Transverse colon (tissue), 4 donors: ENCODE results near the gene PARM1. TPM values are rescaled to one million over a fixed set of nuclear protein-coding genes. Genes with fewer than 3 reads are reported as not detected.

Experiments
- DNase-seq: peaks from one replicate; pipeline ENCODE4 v3.0.0-alpha.2; 2019
- H3K27ac ChIP-seq, 4 donors: fragments of 200-600 bp; sonication (generic); 2 replicates each; pipeline ENCODE4 v1.5.1; 2016 to 2018; ENCODE audit warnings: inconsistent platforms in 4 of 4
- H3K27me3 ChIP-seq: fragments of 200-600 bp; sonication (generic); 2 replicates; pipeline ENCODE4 v1.5.1; 2017; ENCODE audit warnings: inconsistent platforms
- H3K36me3 ChIP-seq, 4 donors: fragments of 200-600 bp; sonication (generic); 2 replicates each; pipeline ENCODE4 v1.5.1; 2017 to 2019; ENCODE audit warnings: inconsistent platforms in 4 of 4
- H3K4me1 ChIP-seq, 4 donors: fragments of 200-600 bp; sonication (generic); 2 replicates each; pipeline ENCODE4 v1.5.1; 2017 to 2020; ENCODE audit warnings: inconsistent platforms in 4 of 4
- H3K4me3 ChIP-seq, 4 donors: fragments of 200-600 bp; sonication (generic); 1 replicate in 1 of 4; 2 replicates in 3 of 4; pipeline versions ENCODE4 v1.5.1 to v1.6.1; 2017 to 2019; ENCODE audit warnings: inconsistent platforms in 4 of 4
- H3K9me3 ChIP-seq, 2 donors: fragments of 200-600 bp; sonication (generic); 2 replicates each; pipeline ENCODE4 v1.5.1; 2017 to 2019; ENCODE audit warnings: inconsistent platforms in 2 of 2
- EP300 ChIP-seq: sonication (generic); formaldehyde crosslinking; IDR thresholded peaks from one replicate; pipeline ENCODE4 v1.6.1; 2017; ENCODE audit warnings: antibody characterized with exemption, low read depth
- POLR2A ChIP-seq: fragments of 450-650 bp; IDR thresholded peaks from one replicate; pipeline ENCODE4 v1.6.1; 2016; ENCODE audit warnings: antibody characterized with exemption, mild to moderate bottlenecking, moderate library complexity
- POLR2AphosphoS5 ChIP-seq, 3 donors: sonication (generic); formaldehyde crosslinking; IDR thresholded peaks; one replicate each; pipeline ENCODE4 v1.6.1; 2016; ENCODE audit warnings: antibody characterized with exemption in 3 of 3
- WGBS, 2 donors: methylation state at CpG; one replicate each; pipeline ENCODE4 v1.1.5; 2018; ENCODE audit warnings: low coverage in 1 of 2; 5-methylcytosine and 5-hydroxymethylcytosine counted together
- in situ Hi-C, 4 donors: fragments of 200-750 bp; cut with MboI; loops; one replicate each; pipeline versions ENCODE4 v1.15.0 to v1.15.1; 2017; ENCODE audit warnings: low sequenced_read_pairs in 3 of 4, low pct_ligation_motif_present in 1 of 4, low pct_unique_long_range_greater_than_20kb in 1 of 4
- intact Hi-C: fragments of 100-400 bp; cut with DNase I; formaldehyde crosslinking; loops from one replicate; pipeline ENCODE4 v1.15.1; 2023; ENCODE audit warnings: low total_unique reads
- total RNA-seq, 4 donors: library from RNA; depleted of rRNA; stranded (reverse); fragments of >200 nt; gene quantifications; one replicate each; pipeline ENCODE4 v1.1.0, GENCODE V29; 2016
- TF ChIP-seq, protein P1 (sequence below), 5 experiments: fragments of 200-600 bp in 3 of 5; fragments of 450-650 bp in 2 of 5; sonication (generic) in 3 of 5; IDR thresholded peaks; 1 replicate in 2 of 5; 2 replicates in 3 of 5; pipeline ENCODE4 v1.5.1; 2016 to 2017; ENCODE audit warnings: antibody characterized with exemption in 5 of 5, inconsistent platforms in 3 of 5, mild to moderate bottlenecking in 2 of 5, moderate library complexity in 1 of 5

Gene PARM1
- total RNA-seq, 4 donors from 2014 or later, result 61.7 to 183 (median 120) TPM

DNA sequence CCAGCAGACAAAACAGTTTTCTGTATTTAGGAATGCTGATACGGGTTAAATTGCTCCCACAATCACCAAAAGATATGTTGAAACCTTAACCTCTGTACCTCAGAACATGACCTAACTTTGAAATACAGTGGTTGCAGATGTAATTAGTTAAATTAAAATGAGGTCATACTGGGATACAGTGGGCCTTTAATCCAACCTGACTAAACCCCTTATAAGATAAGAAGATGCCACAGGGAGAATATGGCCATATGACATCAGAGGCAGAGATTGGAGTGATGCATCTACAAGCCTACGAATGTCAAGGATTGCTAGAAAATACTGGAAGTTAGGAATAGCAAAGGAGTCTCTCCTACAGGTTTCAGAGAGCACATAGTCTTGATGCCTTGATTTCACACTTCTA is 32.1 kb upstream of the PARM1 start:
- 70 to 86% methylated on average over 2 of the region's 2 CpGs for WGBS, 2 donors
- in situ Hi-C loops, result loop anchor here in 1 of 4 donors (25.0 kb wide), 1 partner anchor 561 kb away; no protein-coding TSS in a partner anchor

DNA sequence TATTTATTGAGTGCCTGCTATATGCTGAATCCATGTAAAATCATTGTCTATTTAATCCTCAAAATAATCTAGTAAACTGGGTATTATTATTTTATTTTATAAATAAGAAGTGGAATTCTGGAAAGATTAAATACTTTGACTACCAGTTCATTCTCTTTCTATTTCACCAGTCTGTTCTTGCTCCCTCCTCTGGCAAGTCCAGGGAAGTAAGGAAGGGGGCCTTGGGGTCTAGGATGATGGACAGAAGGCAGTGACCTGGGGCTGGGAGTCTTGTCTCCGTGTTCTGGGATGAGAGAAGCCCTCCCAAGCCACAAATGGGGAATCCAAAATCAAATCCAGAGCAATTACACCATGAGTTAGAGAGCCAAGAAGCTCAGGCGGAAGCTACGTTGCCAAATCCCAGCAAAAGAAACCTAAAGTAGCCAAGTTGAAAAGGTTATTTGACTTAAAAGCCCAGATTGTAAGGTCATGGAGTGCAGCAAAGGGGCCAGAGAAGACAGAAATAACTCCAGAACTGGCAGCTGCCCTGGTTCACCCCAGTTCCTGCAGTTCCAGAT is 28.3 kb upstream of the PARM1 start:
- no peaks in the 10 kb centered on the region for H3K4me1 ChIP-seq
- no peaks in the 10 kb centered on the region for H3K36me3 ChIP-seq
- WGBS, 2 donors, result 61 to 65% methylated on average over 3 of the region's 3 CpGs
- intact Hi-C loops (no loop called here), in situ Hi-C loops (loop anchor here in 1 of 4 donors (25.0 kb wide), 1 partner anchor 558 kb away; no protein-coding TSS in a partner anchor)
- no peak overlapping the region for H3K27ac ChIP-seq
- H3K9me3 ChIP-seq, result no peaks in the 10 kb centered on the region
- no peaks in the 10 kb centered on the region for H3K27me3 ChIP-seq
- no peak for DNase-seq
- TF ChIP-seq, protein P1, sequence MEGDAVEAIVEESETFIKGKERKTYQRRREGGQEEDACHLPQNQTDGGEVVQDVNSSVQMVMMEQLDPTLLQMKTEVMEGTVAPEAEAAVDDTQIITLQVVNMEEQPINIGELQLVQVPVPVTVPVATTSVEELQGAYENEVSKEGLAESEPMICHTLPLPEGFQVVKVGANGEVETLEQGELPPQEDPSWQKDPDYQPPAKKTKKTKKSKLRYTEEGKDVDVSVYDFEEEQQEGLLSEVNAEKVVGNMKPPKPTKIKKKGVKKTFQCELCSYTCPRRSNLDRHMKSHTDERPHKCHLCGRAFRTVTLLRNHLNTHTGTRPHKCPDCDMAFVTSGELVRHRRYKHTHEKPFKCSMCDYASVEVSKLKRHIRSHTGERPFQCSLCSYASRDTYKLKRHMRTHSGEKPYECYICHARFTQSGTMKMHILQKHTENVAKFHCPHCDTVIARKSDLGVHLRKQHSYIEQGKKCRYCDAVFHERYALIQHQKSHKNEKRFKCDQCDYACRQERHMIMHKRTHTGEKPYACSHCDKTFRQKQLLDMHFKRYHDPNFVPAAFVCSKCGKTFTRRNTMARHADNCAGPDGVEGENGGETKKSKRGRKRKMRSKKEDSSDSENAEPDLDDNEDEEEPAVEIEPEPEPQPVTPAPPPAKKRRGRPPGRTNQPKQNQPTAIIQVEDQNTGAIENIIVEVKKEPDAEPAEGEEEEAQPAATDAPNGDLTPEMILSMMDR (IDR thresholded peaks at IDR 0.05), result no peak
- TF ChIP-seq EP300 (no peak), POLR2A (no peak), POLR2AphosphoS5 (IDR thresholded peaks at IDR 0.05) (no peak)
- H3K4me3 ChIP-seq, result no peak overlapping the region

More for the DNA sequence above, 32.1 kb upstream of the PARM1 start:
- Histone ChIP-seq H3K27ac (no peak overlapping the region), H3K27me3 (no peaks in the 10 kb centered on the region), H3K4me3 (no peak overlapping the region), H3K9me3 (no peaks in the 10 kb centered on the region), H3K4me1 (no peaks in the 10 kb centered on the region), H3K36me3 (no peaks in the 10 kb centered on the region)
- intact Hi-C loops, result no loop called here
- TF ChIP-seq POLR2AphosphoS5 (IDR thresholded peaks at IDR 0.05) (no peak), POLR2A (no peak), EP300 (no peak)
- TF ChIP-seq, protein P1 (IDR thresholded peaks at IDR 0.05), result no peak
- DNase-seq, result no peak

DNA sequence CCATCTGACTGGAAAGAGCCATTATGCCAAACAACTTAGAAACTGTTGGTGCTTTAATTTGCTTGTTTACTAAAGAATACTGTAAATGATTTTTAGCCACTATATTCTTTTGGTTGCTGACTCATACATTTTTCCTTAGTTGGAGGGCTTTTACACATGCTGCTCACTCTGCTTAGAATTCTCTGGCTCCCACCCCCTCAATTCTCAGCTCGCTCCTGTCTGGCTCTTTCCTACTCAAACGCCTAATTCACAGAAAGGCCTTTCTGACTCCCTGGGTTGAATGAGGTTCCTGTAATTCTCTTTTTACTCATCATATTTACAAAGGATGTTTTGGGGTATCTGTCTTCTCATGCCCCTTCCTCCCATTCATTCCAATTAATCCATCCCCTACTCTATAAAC is 26.1 kb upstream of the PARM1 start:
- DNase-seq, result no peak
- in situ Hi-C loops (loop anchor here in 1 of 4 donors (25.0 kb wide), 1 partner anchor 556 kb away; no protein-coding TSS in a partner anchor), intact Hi-C loops (no loop called here)
- H3K27ac ChIP-seq, result no peak overlapping the region
- no peak overlapping the region for H3K4me3 ChIP-seq
- no peak for TF ChIP-seq EP300
- TF ChIP-seq, protein P1 (IDR thresholded peaks at IDR 0.05), result no peak
- no peak for TF ChIP-seq POLR2AphosphoS5 (IDR thresholded peaks at IDR 0.05)
- no peak for TF ChIP-seq POLR2A
- no peaks in the 10 kb centered on the region for H3K36me3 ChIP-seq
- H3K27me3 ChIP-seq, result no peaks in the 10 kb centered on the region
- no peaks in the 10 kb centered on the region for H3K4me1 ChIP-seq
- H3K9me3 ChIP-seq, result no peaks in the 10 kb centered on the region
- WGBS, 2 donors, result 75 to 78% methylated on average over 2 of the region's 2 CpGs

DNA sequence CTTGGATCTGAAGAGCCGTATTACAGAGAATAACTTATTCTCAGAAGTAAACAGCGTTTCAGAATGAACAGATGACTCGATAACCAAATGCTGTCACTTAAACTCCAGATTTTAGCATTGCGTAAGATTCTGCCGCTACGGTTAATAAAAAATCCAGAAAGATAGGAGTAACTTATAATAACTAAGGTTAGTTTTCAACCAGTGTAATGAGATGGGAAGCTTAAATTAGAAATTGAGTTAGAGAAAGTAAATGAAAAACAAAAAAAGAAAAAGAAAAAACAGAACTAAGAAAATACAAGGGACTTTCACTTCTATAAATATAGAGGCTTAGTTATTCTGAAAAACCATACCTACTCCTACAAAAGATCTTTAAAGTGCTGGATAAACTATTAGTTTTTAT is 13.1 kb upstream of the PARM1 start:
- Histone ChIP-seq H3K9me3 (no peaks in the 10 kb centered on the region), H3K36me3 (no peaks in the 10 kb centered on the region), H3K4me1 (no peaks in the 10 kb centered on the region), H3K4me3 (no peak overlapping the region), H3K27me3 (no peaks in the 10 kb centered on the region), H3K27ac (no peak overlapping the region)
- in situ Hi-C loops, result loop anchor here in 1 of 4 donors (25.0 kb wide), 1 partner anchor 543 kb away; no protein-coding TSS in a partner anchor
- no peak for DNase-seq
- 64 to 80% methylated on average over 6 of the region's 6 CpGs for WGBS, 2 donors
- TF ChIP-seq, protein P1 (IDR thresholded peaks at IDR 0.05), result no peak
- TF ChIP-seq EP300 (no peak), POLR2AphosphoS5 (IDR thresholded peaks at IDR 0.05) (no peak), POLR2A (no peak)
- intact Hi-C loops, result no loop called here
